Measurements from ENCODE around the gene SFTPA2. TPM values are rescaled to one million over a fixed set of nuclear protein-coding genes. Genes with fewer than 3 reads are reported as not detected.

The SFTPA2 gene
- total RNA-seq, result not detected

GRCh38 chr10:79560160-79560709 is at the start of gene SFTPA2:
SFTPA2 (minus strand) TSS chr10:79560407; CDS start chr10:79559483, 924 bp downstream.

GRCh38 chr10:79511891-79512583 is 48.2 kb downstream of the SFTPA2 start, which contains the start of gene EIF5AL1:
EIF5AL1 (plus strand) TSS chr10:79512533; CDS start chr10:79512650, 117 bp downstream.

Other genes starting within 250 kb of the SFTPA2 start
- 14.0 TPM for gene PPIF, start 212.9 kb downstream of the SFTPA2 start, total RNA-seq
- gene ZCCHC24, start 114.8 kb downstream of the SFTPA2 start, total RNA-seq, result 17.9 TPM
- 0.11 TPM for gene EIF5AL1, start 47.9 kb downstream of the SFTPA2 start, total RNA-seq
- not detected for gene SFTPA1, start 50.5 kb upstream of the SFTPA2 start, total RNA-seq
- gene NUTM2B, start 142.8 kb upstream of the SFTPA2 start, total RNA-seq, result 0.66 TPM